Mucosa of descending colon (tissue), 3 donors: ENCODE data around the gene CTDSPL. TPM values are rescaled to one million over a fixed set of nuclear protein-coding genes. Genes with fewer than 3 reads are reported as not detected.

Source experiments
- ATAC-seq: fragments of 200-7000 bp; cut with Tn5 transposase; one replicate; pipeline ENCODE4 v1.9.1; 2020; ENCODE audit warnings: mild to moderate bottlenecking, moderate library complexity
- DNase-seq, 3 donors: peaks; one replicate each; pipeline ENCODE4 v3.0.0-alpha.2; 2020
- H3K36me3 ChIP-seq: fragments of 200-600 bp; one replicate; pipeline ENCODE4 v1.8.0; 2021; ENCODE audit warnings: low read depth, mild to moderate bottlenecking
- H3K4me1 ChIP-seq: fragments of 200-600 bp; one replicate; pipeline ENCODE4 v1.8.0; 2021; ENCODE audit warnings: low read depth, mild to moderate bottlenecking
- H3K4me3 ChIP-seq: fragments of 200-600 bp; one replicate; pipeline ENCODE4 v1.8.0; 2021; ENCODE audit warnings: mild to moderate bottlenecking
- H3K9me3 ChIP-seq: fragments of 200-600 bp; one replicate; pipeline ENCODE4 v1.8.0; 2021; ENCODE audit warnings: mild to moderate bottlenecking
- CTCF ChIP-seq: fragments of 200-600 bp; IDR thresholded peaks from one replicate; pipeline ENCODE4 v1.8.0; 2022; ENCODE audit warnings: antibody characterized with exemption, mild to moderate bottlenecking
- intact Hi-C, 2 donors: fragments of 100-400 bp; cut with DNase I in 1 of 2; cut with micrococcal nuclease in 1 of 2; formaldehyde crosslinking; loops; one replicate each; pipeline versions ENCODE4 v1.11.0 to v1.11.1; 2022; cut with DNase I, micrococcal nuclease
- total RNA-seq, 3 donors: library from RNA; stranded (reverse); fragmentation: NEBNext Ultra II Directional in 2 of 3; extraction: Animal tissue kit (Norgen Biotek cat#: 25700) in 2 of 3; gene quantifications; one replicate each; pipeline versions ENCODE4 v1.2.1 to v1.2.4, GENCODE V29; 2021 to 2023
- donor health status: DM: no; HTN: no; CAD: no; lungs with moderate emphysema.
- donor health status: DM: no; HTN: no; CAD: no.
- donor health status: DM: no; HTN: yes; CAD: no.

The CTDSPL gene
- total RNA-seq, 3 donors from 2014 or later: 59.1 to 89.7 (median 88.1) TPM

GRCh38 chr3:37859908-37860199 lies 1.8 kb upstream of the CTDSPL start:
- DNase-seq (peak in 1 of 3 donors; percentile 37), ATAC-seq (no peak)
- H3K4me3 ChIP-seq: no peak overlapping the region
- intact Hi-C loops: loop anchor here in 1 of 2 donors (5.0 kb wide), 1 partner anchor 107 kb away; no protein-coding TSS in a partner anchor
- no peaks in the 10 kb centered on the region for H3K9me3 ChIP-seq
- H3K36me3 ChIP-seq: peaks cover 3% of the 10 kb centered on the region
- peaks cover 20% of the 10 kb centered on the region for H3K4me1 ChIP-seq
- TF ChIP-seq CTCF: no peak

- Histone ChIP-seq H3K4me3 (peak overlapping the region; percentile 33), H3K4me1 (peaks cover 23% of the 10 kb centered on the region), H3K9me3 (no peaks in the 10 kb centered on the region), H3K36me3 (peaks cover 3% of the 10 kb centered on the region)
- ATAC-seq (peak; percentile 33), DNase-seq (peak; percentile 61 to 76 (median 70))
- intact Hi-C loops: no loop called here
- TF ChIP-seq CTCF: no peak
Measured at GRCh38 chr3:37862219-37862902, 681 bp downstream of the CTDSPL start.

- H3K36me3 ChIP-seq: peaks cover 3% of the 10 kb centered on the region
- H3K4me1 ChIP-seq: peaks cover 23% of the 10 kb centered on the region
- no peaks in the 10 kb centered on the region for H3K9me3 ChIP-seq
- intact Hi-C loops: no loop called here
- no peak for TF ChIP-seq CTCF
- H3K4me3 ChIP-seq: no peak overlapping the region
- ATAC-seq (peak; percentile 1), DNase-seq (no peak)
Measured at GRCh38 chr3:37862903-37863815, 1.5 kb downstream of the CTDSPL start.

GRCh38 chr3:37863949-37864822 lies 2.5 kb downstream of the CTDSPL start:
- DNase-seq: no peak
- ATAC-seq: no peak
- H3K4me1 ChIP-seq: peaks cover 23% of the 10 kb centered on the region
- no peak overlapping the region for H3K4me3 ChIP-seq
- H3K9me3 ChIP-seq: no peaks in the 10 kb centered on the region
- H3K36me3 ChIP-seq: peaks cover 3% of the 10 kb centered on the region
- intact Hi-C loops: no loop called here
- no peak for TF ChIP-seq CTCF

GRCh38 chr3:37864904-37865303 lies 3.2 kb downstream of the CTDSPL start:
- no peak for DNase-seq
- ATAC-seq: no peak
- Histone ChIP-seq H3K4me3 (no peak overlapping the region), H3K4me1 (peaks cover 20% of the 10 kb centered on the region), H3K9me3 (no peaks in the 10 kb centered on the region), H3K36me3 (peaks cover 3% of the 10 kb centered on the region)
- no peak for TF ChIP-seq CTCF
- intact Hi-C loops: no loop called here
